Tibial nerve (tissue), 4 donors: ENCODE results near the gene LIN37. TPM values are rescaled to one million over a fixed set of nuclear protein-coding genes. Genes with fewer than 3 reads are reported as not detected.

Experiments used
- DNase-seq, 2 donors: peaks; one replicate each; pipeline ENCODE4 v3.0.0-alpha.2; 2019; ENCODE audit warnings: low spot score in 2 of 2
- H3K27ac ChIP-seq, 4 donors: fragments of 200-600 bp; sonication (generic) in 3 of 4; one replicate each; pipeline ENCODE4 v1.5.1; 2017 to 2019; ENCODE audit warnings: mild to moderate bottlenecking in 1 of 4
- H3K27me3 ChIP-seq, 2 donors: fragments of 200-600 bp; sonication (generic) in 1 of 2; one replicate each; pipeline versions ENCODE4 v1.5.1 to v1.6.0; 2017 to 2019
- H3K36me3 ChIP-seq, 3 donors: fragments of 200-600 bp; sonication (generic); one replicate each; pipeline ENCODE4 v1.5.1; 2018 to 2019
- H3K4me1 ChIP-seq, 4 donors: fragments of 200-600 bp; sonication (generic) in 3 of 4; one replicate each; pipeline ENCODE4 v1.5.1; 2017 to 2019
- H3K4me3 ChIP-seq, 4 donors: fragments of 200-600 bp; sonication (generic) in 3 of 4; one replicate each; pipeline ENCODE4 v1.5.1; 2017 to 2019; ENCODE audit warnings: mild to moderate bottlenecking in 1 of 4, moderate library complexity in 1 of 4
- H3K9me3 ChIP-seq, 4 donors: fragments of 200-600 bp; sonication (generic) in 3 of 4; one replicate each; pipeline ENCODE4 v1.5.1; 2017 to 2019
- CTCF ChIP-seq, 5 experiments: fragments of 200-600 bp in 3 of 5; fragments of 450-650 bp in 2 of 5; sonication (generic) in 3 of 5; IDR thresholded peaks; one replicate each; pipeline ENCODE4 v1.5.1; 2016 to 2019; ENCODE audit warnings: antibody characterized with exemption in 5 of 5, mild to moderate bottlenecking in 3 of 5, moderate library complexity in 2 of 5
- EP300 ChIP-seq, 2 donors: sonication (generic); formaldehyde crosslinking; IDR thresholded peaks; one replicate each; pipeline ENCODE4 v1.6.1; 2017; ENCODE audit warnings: antibody characterized with exemption in 2 of 2, mild to moderate bottlenecking in 1 of 2
- POLR2A ChIP-seq, 2 donors: fragments of 450-650 bp; IDR thresholded peaks; one replicate each; pipeline ENCODE4 v1.6.1; 2017; ENCODE audit warnings: antibody characterized with exemption in 2 of 2, mild to moderate bottlenecking in 2 of 2, moderate library complexity in 2 of 2
- WGBS, 2 donors: methylation state at CpG; one replicate each; pipeline ENCODE4 v1.1.5; 2018; 5-methylcytosine and 5-hydroxymethylcytosine counted together
- total RNA-seq, 4 donors: library from RNA; depleted of rRNA; stranded (reverse); fragments of >200 nt; gene quantifications; one replicate each; pipeline ENCODE4 v1.1.0, GENCODE V29; 2016

The LIN37 gene
- total RNA-seq, 4 donors from 2014 or later, result 18.1 to 32.7 (median 20.6) TPM

- H3K4me3 ChIP-seq, result no peak overlapping the region
- no peaks in the 10 kb centered on the region for H3K27me3 ChIP-seq
- no peak for TF ChIP-seq CTCF (IDR thresholded peaks at IDR 0.05)
- TF ChIP-seq POLR2A (IDR thresholded peaks at IDR 0.05), result no peak
- no peak for TF ChIP-seq EP300 (IDR thresholded peaks at IDR 0.05)
- H3K27ac ChIP-seq, result no peak overlapping the region
- H3K36me3 ChIP-seq, result peaks cover 5 to 100% (median 71%) of the 10 kb centered on the region in 3 donors
- peaks cover 0 to 20% (median under 1%) of the 10 kb centered on the region in 4 donors for H3K4me1 ChIP-seq
- no peak for DNase-seq
- no peaks in the 10 kb centered on the region for H3K9me3 ChIP-seq
- 89 to 92% methylated on average over 12 of the region's 12 CpGs for WGBS, 2 donors
These were observed 23.8 kb upstream of the LIN37 start for GRCh38 chr19:35724560-35724959.

GRCh38 chr19:35725216-35725861, 23.0 kb upstream of the LIN37 start:
- Histone ChIP-seq H3K9me3 (no peaks in the 10 kb centered on the region), H3K4me3 (no peak overlapping the region), H3K36me3 (peaks cover 5 to 100% (median 79%) of the 10 kb centered on the region in 3 donors), H3K27ac (no peak overlapping the region), H3K27me3 (no peaks in the 10 kb centered on the region), H3K4me1 (peaks cover 0 to 13% (median 0%) of the 10 kb centered on the region in 4 donors)
- no peak for DNase-seq
- 93 to 95% methylated on average over 23 of the region's 23 CpGs for WGBS, 2 donors
- no peak for TF ChIP-seq EP300 (IDR thresholded peaks at IDR 0.05)

- no peak overlapping the region for H3K4me3 ChIP-seq
- H3K9me3 ChIP-seq, result no peaks in the 10 kb centered on the region
- H3K4me1 ChIP-seq, result no peaks in the 10 kb centered on the region
- H3K27ac ChIP-seq, result no peak overlapping the region
- no peak for DNase-seq
- WGBS, 2 donors, result 89 to 92% methylated on average over 18 to 21 of the region's 25 CpGs
- peaks cover 5 to 100% (median 85%) of the 10 kb centered on the region in 3 donors for H3K36me3 ChIP-seq
- TF ChIP-seq POLR2A (IDR thresholded peaks at IDR 0.05) (no peak), CTCF (IDR thresholded peaks at IDR 0.05) (no peak), EP300 (IDR thresholded peaks at IDR 0.05) (no peak)
- H3K27me3 ChIP-seq, result no peaks in the 10 kb centered on the region
These were observed 21.1 kb upstream of the LIN37 start for GRCh38 chr19:35727053-35727955.

GRCh38 chr19:35727956-35728706, 20.2 kb upstream of the LIN37 start:
- TF ChIP-seq CTCF (IDR thresholded peaks at IDR 0.05) (no peak), POLR2A (IDR thresholded peaks at IDR 0.05) (no peak)
- no peaks in the 10 kb centered on the region for H3K4me1 ChIP-seq
- H3K9me3 ChIP-seq, result no peaks in the 10 kb centered on the region
- peaks cover 5 to 100% (median 78%) of the 10 kb centered on the region in 3 donors for H3K36me3 ChIP-seq
- 85 to 87% methylated on average over 19 of the region's 19 CpGs for WGBS, 2 donors
- no peaks in the 10 kb centered on the region for H3K27me3 ChIP-seq
- no peak overlapping the region for H3K27ac ChIP-seq
- no peak for DNase-seq
- no peak overlapping the region for H3K4me3 ChIP-seq

- no peaks in the 10 kb centered on the region for H3K4me1 ChIP-seq
- no peak overlapping the region for H3K27ac ChIP-seq
- 86 to 90% methylated on average over 9 to 11 of the region's 18 CpGs for WGBS, 2 donors
- no peak for DNase-seq
- H3K27me3 ChIP-seq, result no peaks in the 10 kb centered on the region
- no peaks in the 10 kb centered on the region for H3K9me3 ChIP-seq
- H3K4me3 ChIP-seq, result no peak overlapping the region
- no peak for TF ChIP-seq CTCF (IDR thresholded peaks at IDR 0.05)
- H3K36me3 ChIP-seq, result peaks cover 5 to 100% (median 69%) of the 10 kb centered on the region in 3 donors
These were observed 19.4 kb upstream of the LIN37 start for GRCh38 chr19:35729021-35729420.
